HepG2 (cell line): Measurements from ENCODE around the gene INO80E. TPM values are rescaled to one million over a fixed set of nuclear protein-coding genes. Genes with fewer than 3 reads are reported as not detected.

ENCODE experiments used
- CENPX ChIP-seq: sonication (generic); formaldehyde crosslinking; IDR thresholded peaks from 2 replicates; pipeline ENCODE4 v1.9.0; 2021; ENCODE audit warnings: mild to moderate bottlenecking, missing genetic modification reagents, moderate library complexity
- NR3C1 ChIP-seq: sonication (generic); formaldehyde crosslinking; IDR thresholded peaks from 2 replicates; pipeline ENCODE4 v1.4.0; 2020; ENCODE audit warnings: missing genetic modification reagents
- SRF ChIP-seq: IDR thresholded peaks from 2 replicates; pipeline ENCODE4 v1.6.1; 2011; ENCODE audit warnings: mild to moderate bottlenecking, low read depth, low read length, moderate library complexity
- ZNF224 ChIP-seq: sonication (generic); formaldehyde crosslinking; IDR thresholded peaks from 2 replicates; pipeline ENCODE4 v1.5.0; 2020; ENCODE audit warnings: mild to moderate bottlenecking, missing genetic modification reagents
- ZNF746 ChIP-seq: sonication (generic); formaldehyde crosslinking; IDR thresholded peaks from 2 replicates; pipeline ENCODE4 v1.8.0; 2022; ENCODE audit warnings: mild to moderate bottlenecking, missing genetic modification reagents
- polyA plus RNA-seq, 8 experiments: library from polyadenylated mRNA; depleted of rRNA in 3 of 8; stranded (reverse) in 7 of 8; unstranded in 1 of 8; fragments of >200 nt; fragmentation: Illumina TruSeq in 4 of 8; extraction: Trizol in 4 of 8; gene quantifications; 2 replicates each; pipeline versions ENCODE4 v1.2.1 to v1.2.3, GENCODE V29; 2011 to 2016; ENCODE audit warnings: low read depth in 4 of 8, missing spikeins in 1 of 8, mixed read lengths in 1 of 8; ENCODE audit not compliant: insufficient read depth in 1 of 8
- total RNA-seq, 5 experiments: library from RNA; depleted of rRNA; stranded (reverse); fragments of >200 nt; fragmentation: Illumina TruSeq; extraction: Trizol; gene quantifications; 2 replicates each; pipeline ENCODE4 v1.2.3, GENCODE V29; 2016; ENCODE audit warnings: low read depth in 1 of 5
- TF ChIP-seq, protein P1 (sequence below): sonication (generic); formaldehyde crosslinking; IDR thresholded peaks from 2 replicates; pipeline ENCODE4 v1.5.1; 2020; ENCODE audit warnings: mild to moderate bottlenecking, missing genetic modification reagents, moderate library complexity
- TF ChIP-seq, protein P2 (sequence below): IDR thresholded peaks from 2 replicates; pipeline ENCODE4 v1.6.1; 2012; ENCODE audit warnings: low read depth, low read length, improper control_type of control experiment
- TF ChIP-seq, protein P3 (sequence below), 2 experiments: IDR thresholded peaks; 2 replicates each; pipeline ENCODE4 v1.6.1; 2011 to 2012; ENCODE audit warnings: low read length in 2 of 2, borderline replicate concordance in 1 of 2, low read depth in 1 of 2, mild to moderate bottlenecking in 1 of 2, moderate library complexity in 1 of 2
- TF ChIP-seq, protein P4 (sequence below): sonication (generic); formaldehyde crosslinking; IDR thresholded peaks from one replicate; pipeline ENCODE4 v1.5.1; 2020; ENCODE audit warnings: mild to moderate bottlenecking, missing genetic modification reagents; ENCODE audit errors: not compliant biosample characterization

INO80E gene
- total and polyA plus RNA-seq, 2 of the 13 experiments (the other 11 are each of a cell fraction or from before 2014, with no cell fraction given), result 25.8 to 45.6 TPM

DNA sequence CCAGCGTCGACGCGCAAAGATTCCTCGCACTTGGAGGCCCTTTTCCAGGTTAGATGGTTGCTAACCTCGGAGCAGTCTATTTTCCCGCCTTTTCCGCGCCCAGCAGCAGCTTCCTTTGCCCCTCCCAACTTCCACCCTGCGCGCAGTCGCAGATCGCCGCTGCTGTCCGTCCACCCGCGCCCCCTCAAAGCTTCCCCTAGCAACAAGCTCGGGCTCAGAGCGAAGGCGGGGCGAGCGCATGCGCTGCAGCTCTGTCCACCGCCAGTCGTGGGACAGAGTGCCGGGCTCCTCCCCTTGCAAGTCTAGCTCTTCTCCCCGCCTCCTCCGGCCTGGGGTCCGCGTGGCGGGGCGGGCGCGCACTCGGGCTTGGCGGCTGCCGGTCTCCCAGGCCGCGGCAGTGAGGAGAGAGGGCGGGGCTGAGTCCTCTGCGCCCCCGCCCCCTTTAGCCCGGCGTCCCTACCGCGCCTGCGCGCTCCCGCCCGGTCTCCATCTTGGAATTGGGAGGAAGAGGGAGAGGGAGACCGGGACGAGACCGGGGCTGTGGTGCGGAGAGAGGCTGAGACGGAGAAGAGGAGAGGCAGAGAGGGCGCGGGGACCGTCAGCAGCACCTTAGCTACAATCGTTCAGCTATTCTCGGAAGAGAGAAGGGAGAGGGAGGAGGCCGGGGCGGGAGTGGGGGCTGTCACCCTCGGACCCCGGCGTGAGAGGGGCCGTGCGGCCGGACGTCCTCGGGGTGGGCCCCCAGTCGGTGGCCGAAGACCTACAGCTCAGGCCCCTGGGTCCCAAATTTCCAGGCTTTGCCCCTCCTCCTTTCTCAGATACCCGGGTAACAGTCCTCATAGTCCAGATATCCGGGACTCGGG, 22.4 kb upstream of the INO80E start, which contains the start of gene TAOK2 (continued):
- TF ChIP-seq, protein P1, sequence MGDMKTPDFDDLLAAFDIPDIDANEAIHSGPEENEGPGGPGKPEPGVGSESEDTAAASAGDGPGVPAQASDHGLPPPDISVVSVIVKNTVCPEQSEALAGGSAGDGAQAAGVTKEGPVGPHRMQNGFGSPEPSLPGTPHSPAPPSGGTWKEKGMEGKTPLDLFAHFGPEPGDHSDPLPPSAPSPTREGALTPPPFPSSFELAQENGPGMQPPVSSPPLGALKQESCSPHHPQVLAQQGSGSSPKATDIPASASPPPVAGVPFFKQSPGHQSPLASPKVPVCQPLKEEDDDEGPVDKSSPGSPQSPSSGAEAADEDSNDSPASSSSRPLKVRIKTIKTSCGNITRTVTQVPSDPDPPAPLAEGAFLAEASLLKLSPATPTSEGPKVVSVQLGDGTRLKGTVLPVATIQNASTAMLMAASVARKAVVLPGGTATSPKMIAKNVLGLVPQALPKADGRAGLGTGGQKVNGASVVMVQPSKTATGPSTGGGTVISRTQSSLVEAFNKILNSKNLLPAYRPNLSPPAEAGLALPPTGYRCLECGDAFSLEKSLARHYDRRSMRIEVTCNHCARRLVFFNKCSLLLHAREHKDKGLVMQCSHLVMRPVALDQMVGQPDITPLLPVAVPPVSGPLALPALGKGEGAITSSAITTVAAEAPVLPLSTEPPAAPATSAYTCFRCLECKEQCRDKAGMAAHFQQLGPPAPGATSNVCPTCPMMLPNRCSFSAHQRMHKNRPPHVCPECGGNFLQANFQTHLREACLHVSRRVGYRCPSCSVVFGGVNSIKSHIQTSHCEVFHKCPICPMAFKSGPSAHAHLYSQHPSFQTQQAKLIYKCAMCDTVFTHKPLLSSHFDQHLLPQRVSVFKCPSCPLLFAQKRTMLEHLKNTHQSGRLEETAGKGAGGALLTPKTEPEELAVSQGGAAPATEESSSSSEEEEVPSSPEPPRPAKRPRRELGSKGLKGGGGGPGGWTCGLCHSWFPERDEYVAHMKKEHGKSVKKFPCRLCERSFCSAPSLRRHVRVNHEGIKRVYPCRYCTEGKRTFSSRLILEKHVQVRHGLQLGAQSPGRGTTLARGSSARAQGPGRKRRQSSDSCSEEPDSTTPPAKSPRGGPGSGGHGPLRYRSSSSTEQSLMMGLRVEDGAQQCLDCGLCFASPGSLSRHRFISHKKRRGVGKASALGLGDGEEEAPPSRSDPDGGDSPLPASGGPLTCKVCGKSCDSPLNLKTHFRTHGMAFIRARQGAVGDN, result peak; percentile 99
- TF ChIP-seq SRF (no peak), ZNF746 (no peak), CENPX (CRISPR knock-in tag) (no peak), NR3C1 (CRISPR knock-in tag) (no peak), ZNF224 (0 out of 2 replicates have a peak, but pooled peaks have one; percentile 83)
- TF ChIP-seq, protein P2, sequence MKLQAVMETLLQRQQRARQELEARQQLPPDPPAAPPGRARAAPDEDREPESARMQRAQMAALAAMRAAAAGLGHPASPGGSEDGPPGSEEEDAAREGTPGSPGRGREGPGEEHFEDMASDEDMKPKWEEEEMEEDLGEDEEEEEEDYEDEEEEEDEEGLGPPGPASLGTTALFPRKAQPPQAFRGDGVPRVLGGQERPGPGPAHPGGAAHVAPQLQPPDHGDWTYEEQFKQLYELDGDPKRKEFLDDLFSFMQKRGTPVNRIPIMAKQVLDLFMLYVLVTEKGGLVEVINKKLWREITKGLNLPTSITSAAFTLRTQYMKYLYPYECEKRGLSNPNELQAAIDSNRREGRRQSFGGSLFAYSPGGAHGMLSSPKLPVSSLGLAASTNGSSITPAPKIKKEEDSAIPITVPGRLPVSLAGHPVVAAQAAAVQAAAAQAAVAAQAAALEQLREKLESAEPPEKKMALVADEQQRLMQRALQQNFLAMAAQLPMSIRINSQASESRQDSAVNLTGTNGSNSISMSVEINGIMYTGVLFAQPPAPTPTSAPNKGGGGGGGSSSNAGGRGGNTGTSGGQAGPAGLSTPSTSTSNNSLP, result peak; percentile 9; the same call in 1 of the 2 replicates
- TF ChIP-seq, protein P3, sequence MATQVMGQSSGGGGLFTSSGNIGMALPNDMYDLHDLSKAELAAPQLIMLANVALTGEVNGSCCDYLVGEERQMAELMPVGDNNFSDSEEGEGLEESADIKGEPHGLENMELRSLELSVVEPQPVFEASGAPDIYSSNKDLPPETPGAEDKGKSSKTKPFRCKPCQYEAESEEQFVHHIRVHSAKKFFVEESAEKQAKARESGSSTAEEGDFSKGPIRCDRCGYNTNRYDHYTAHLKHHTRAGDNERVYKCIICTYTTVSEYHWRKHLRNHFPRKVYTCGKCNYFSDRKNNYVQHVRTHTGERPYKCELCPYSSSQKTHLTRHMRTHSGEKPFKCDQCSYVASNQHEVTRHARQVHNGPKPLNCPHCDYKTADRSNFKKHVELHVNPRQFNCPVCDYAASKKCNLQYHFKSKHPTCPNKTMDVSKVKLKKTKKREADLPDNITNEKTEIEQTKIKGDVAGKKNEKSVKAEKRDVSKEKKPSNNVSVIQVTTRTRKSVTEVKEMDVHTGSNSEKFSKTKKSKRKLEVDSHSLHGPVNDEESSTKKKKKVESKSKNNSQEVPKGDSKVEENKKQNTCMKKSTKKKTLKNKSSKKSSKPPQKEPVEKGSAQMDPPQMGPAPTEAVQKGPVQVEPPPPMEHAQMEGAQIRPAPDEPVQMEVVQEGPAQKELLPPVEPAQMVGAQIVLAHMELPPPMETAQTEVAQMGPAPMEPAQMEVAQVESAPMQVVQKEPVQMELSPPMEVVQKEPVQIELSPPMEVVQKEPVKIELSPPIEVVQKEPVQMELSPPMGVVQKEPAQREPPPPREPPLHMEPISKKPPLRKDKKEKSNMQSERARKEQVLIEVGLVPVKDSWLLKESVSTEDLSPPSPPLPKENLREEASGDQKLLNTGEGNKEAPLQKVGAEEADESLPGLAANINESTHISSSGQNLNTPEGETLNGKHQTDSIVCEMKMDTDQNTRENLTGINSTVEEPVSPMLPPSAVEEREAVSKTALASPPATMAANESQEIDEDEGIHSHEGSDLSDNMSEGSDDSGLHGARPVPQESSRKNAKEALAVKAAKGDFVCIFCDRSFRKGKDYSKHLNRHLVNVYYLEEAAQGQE (IDR thresholded peaks at IDR 0.05; ENCODE audit: borderline replicate concordance in 1 of 2, low read depth in 1 of 2, low read length in 2 of 2), result peak in 1 of 2 experiments; percentile 36; a peak in 1 of 4 replicates
- TF ChIP-seq, protein P4, sequence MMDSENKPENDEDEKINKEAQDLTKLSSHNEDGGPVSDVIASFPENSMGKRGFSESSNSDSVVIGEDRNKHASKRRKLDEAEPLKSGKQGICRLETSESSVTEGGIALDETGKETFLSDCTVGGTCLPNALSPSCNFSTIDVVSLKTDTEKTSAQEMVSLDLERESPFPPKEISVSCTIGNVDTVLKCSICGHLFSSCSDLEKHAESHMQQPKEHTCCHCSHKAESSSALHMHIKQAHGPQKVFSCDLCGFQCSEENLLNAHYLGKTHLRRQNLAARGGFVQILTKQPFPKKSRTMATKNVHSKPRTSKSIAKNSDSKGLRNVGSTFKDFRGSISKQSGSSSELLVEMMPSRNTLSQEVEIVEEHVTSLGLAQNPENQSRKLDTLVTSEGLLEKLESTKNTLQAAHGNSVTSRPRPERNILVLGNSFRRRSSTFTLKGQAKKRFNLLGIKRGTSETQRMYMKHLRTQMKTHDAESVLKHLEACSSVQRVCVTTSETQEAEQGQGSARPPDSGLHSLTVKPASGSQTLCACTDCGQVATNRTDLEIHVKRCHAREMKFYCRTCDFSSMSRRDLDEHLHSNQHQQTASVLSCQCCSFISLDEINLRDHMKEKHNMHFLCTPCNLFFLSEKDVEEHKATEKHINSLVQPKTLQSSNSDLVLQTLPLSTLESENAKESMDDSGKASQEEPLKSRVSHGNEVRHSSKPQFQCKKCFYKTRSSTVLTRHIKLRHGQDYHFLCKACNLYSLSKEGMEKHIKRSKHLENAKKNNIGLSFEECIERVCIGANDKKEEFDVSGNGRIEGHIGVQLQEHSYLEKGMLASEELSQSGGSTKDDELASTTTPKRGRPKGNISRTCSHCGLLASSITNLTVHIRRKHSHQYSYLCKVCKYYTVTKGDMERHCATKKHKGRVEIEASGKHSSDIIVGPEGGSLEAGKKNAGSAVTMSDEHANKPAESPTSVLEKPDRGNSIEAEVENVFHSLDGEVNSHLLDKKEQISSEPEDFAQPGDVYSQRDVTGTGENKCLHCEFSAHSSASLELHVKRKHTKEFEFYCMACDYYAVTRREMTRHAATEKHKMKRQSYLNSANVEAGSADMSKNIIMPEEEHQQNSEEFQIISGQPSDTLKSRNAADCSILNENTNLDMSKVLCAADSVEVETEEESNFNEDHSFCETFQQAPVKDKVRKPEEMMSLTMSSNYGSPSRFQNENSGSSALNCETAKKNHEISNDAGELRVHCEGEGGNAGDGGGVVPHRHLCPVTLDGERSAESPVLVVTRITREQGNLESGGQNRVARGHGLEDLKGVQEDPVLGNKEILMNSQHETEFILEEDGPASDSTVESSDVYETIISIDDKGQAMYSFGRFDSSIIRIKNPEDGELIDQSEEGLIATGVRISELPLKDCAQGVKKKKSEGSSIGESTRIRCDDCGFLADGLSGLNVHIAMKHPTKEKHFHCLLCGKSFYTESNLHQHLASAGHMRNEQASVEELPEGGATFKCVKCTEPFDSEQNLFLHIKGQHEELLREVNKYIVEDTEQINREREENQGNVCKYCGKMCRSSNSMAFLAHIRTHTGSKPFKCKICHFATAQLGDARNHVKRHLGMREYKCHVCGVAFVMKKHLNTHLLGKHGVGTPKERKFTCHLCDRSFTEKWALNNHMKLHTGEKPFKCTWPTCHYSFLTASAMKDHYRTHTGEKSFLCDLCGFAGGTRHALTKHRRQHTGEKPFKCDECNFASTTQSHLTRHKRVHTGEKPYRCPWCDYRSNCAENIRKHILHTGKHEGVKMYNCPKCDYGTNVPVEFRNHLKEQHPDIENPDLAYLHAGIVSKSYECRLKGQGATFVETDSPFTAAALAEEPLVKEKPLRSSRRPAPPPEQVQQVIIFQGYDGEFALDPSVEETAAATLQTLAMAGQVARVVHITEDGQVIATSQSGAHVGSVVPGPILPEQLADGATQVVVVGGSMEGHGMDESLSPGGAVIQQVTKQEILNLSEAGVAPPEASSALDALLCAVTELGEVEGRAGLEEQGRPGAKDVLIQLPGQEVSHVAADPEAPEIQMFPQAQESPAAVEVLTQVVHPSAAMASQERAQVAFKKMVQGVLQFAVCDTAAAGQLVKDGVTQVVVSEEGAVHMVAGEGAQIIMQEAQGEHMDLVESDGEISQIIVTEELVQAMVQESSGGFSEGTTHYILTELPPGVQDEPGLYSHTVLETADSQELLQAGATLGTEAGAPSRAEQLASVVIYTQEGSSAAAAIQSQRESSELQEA (CRISPR knock-in tag), result peak; percentile 92
